ENCODE data around the gene RRM2. TPM values are rescaled to one million over a fixed set of nuclear protein-coding genes. Genes with fewer than 3 reads are reported as not detected.

Gene RRM2
- total and polyA plus RNA-seq, 8 donors = 1.2 to 30.3 (median 12.8) TPM

DNA sequence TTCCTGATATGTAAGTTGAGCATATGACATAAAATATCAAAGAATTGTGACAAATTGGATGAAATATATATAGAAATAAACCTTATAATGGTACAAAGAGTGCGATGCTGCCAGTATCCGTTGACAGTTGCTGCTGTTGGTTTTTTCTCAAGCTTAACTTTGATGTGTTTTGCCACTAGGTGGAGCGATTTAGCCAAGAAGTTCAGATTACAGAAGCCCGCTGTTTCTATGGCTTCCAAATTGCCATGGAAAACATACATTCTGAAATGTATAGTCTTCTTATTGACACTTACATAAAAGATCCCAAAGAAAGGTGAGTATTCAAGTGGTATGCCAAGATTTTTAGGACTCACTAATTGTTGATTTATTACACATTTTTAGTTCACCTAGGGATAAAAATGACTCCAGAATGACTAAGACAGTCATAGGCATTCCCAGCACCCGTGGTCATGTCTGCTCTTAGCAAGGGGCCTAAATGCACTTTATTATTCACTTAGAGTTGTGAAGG is 2.1 kb downstream of the RRM2 start:
- peaks cover 32 to 80% (median 41%) of the 10 kb centered on the region in 4 donors for H3K4me1 ChIP-seq
- peak in 1 of 2 donors; percentile 91 for DNase-seq
- no peak overlapping the region for H3K27ac ChIP-seq
- TF ChIP-seq POLR2A (IDR thresholded peaks at IDR 0.05) (no peak), EP300 (IDR thresholded peaks at IDR 0.05) (no peak), POLR2AphosphoS5 (IDR thresholded peaks at IDR 0.05) (peak in 1 of 3 donors; percentile 12)
- TF ChIP-seq, protein P1, sequence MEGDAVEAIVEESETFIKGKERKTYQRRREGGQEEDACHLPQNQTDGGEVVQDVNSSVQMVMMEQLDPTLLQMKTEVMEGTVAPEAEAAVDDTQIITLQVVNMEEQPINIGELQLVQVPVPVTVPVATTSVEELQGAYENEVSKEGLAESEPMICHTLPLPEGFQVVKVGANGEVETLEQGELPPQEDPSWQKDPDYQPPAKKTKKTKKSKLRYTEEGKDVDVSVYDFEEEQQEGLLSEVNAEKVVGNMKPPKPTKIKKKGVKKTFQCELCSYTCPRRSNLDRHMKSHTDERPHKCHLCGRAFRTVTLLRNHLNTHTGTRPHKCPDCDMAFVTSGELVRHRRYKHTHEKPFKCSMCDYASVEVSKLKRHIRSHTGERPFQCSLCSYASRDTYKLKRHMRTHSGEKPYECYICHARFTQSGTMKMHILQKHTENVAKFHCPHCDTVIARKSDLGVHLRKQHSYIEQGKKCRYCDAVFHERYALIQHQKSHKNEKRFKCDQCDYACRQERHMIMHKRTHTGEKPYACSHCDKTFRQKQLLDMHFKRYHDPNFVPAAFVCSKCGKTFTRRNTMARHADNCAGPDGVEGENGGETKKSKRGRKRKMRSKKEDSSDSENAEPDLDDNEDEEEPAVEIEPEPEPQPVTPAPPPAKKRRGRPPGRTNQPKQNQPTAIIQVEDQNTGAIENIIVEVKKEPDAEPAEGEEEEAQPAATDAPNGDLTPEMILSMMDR (IDR thresholded peaks at IDR 0.05) = peak in 5 of 7 experiments; percentile 41 to 68 (median 53)
- no peaks in the 10 kb centered on the region for H3K36me3 ChIP-seq
- WGBS, 5 donors = 10 to 17% (median 17%) methylated on average over 5 of the region's 5 CpGs
- no peaks in the 10 kb centered on the region for H3K9me3 ChIP-seq
- peaks cover 4 to 18% (median 10%) of the 10 kb centered on the region in 3 donors for H3K27me3 ChIP-seq
- peak overlapping the region in 1 of 4 donors; percentile 78 for H3K4me3 ChIP-seq
- intact Hi-C loops (cut with DNase I; ENCODE audit: low total_unique reads) = loop anchor here (5.0 kb wide), 1 partner anchor 308 kb away; no protein-coding TSS in a partner anchor

DNA sequence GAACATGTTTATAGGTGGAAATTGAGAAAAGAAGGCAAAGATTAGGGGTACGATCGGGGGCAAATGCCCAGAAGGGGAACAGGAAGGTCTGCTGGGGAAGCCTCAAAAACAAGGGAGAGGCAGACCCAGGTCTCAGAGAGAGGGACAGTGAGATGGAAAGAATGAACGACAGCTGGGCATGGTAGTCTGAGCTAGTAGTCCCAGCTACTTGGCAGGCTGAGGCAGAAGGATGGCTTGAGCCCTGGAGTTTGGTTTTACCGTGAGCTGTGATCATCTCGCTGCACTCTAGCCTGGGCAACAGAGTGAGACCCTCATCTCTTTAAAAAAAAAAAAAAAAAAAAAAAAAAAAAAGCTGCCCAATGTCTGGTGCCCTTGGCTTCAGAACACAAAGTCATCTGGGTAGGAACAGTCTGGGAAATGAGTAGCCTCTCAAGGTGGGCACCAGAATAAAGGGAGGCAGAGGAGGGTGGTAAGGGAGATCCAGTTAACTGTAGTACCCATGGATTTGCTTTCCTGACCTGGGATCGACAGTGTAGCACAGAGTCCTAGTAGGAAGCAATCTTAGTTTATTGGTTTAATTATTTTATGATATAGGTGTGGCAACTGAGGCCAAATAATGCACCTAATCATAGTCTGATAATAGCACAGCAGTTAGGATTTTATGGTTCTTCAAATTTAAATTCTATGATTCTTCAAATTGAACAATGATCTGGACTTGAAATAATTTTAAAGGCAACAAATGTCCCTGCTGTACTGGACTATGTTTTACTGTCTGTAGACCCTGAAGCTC is 3.5 kb downstream of the RRM2 start:
- 66 to 77% (median 76%) methylated on average over 6 of the region's 6 CpGs for WGBS, 5 donors
- Histone ChIP-seq H3K27ac (no peak overlapping the region), H3K36me3 (no peaks in the 10 kb centered on the region), H3K27me3 (peaks cover 4 to 18% (median 10%) of the 10 kb centered on the region in 3 donors), H3K9me3 (no peaks in the 10 kb centered on the region), H3K4me1 (peaks cover 26 to 74% (median 35%) of the 10 kb centered on the region in 4 donors), H3K4me3 (no peak overlapping the region)
- intact Hi-C loops (cut with DNase I; ENCODE audit: low total_unique reads) = no loop called here
- DNase-seq = no peak
- TF ChIP-seq POLR2A (IDR thresholded peaks at IDR 0.05) (no peak), POLR2AphosphoS5 (IDR thresholded peaks at IDR 0.05) (no peak), EP300 (IDR thresholded peaks at IDR 0.05) (no peak)
- TF ChIP-seq, protein P1 (IDR thresholded peaks at IDR 0.05) = no peak

DNA sequence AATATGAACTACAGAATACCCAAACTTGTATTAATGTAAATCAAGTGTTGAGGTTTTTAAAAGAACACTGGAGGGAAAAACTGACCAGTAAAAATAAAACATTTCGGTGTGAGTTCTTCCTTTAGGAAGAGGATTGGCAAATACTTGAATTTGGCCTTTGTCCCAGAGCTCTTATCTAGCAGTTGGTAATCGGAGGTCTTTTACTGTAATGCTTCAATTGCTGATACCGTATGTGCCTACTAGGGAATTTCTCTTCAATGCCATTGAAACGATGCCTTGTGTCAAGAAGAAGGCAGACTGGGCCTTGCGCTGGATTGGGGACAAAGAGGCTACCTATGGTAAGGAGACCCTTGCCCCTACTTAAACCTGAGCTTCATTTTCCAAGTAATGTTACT is 4.1 kb downstream of the RRM2 start:
- TF ChIP-seq, protein P1 (IDR thresholded peaks at IDR 0.05) = no peak
- peak in 1 of 3 donors; percentile 24 for TF ChIP-seq POLR2AphosphoS5 (IDR thresholded peaks at IDR 0.05)
- Histone ChIP-seq H3K27ac (no peak overlapping the region), H3K36me3 (no peaks in the 10 kb centered on the region), H3K4me3 (no peak overlapping the region), H3K4me1 (peaks cover 20 to 68% (median 29%) of the 10 kb centered on the region in 4 donors), H3K9me3 (no peaks in the 10 kb centered on the region), H3K27me3 (peaks cover 4 to 18% (median 10%) of the 10 kb centered on the region in 3 donors)
- intact Hi-C loops (cut with DNase I; ENCODE audit: low total_unique reads) = no loop called here
- 22 to 43% (median 36%) methylated on average over 5 of the region's 5 CpGs for WGBS, 5 donors
- DNase-seq = peak in 1 of 2 donors; percentile 65

DNA sequence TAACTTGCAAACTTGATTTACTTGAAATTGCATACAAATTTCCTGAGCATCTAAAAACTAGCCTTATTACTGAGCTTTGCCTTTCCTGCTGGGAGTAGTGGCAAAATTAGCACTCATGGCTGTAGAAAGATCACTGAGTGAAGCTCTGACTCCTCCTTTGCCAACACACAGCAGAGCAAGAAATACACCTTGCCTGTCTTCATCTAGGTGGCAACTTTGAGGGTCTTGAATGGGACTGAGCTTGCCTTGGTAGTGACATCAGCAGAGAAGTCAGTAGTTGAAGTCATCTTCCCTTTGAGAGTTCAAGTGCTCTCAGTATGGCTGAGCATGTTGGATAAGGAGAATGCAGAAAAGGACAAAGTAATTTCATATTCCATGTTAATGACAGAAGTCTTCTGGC is 5.9 kb downstream of the RRM2 start:
- Histone ChIP-seq H3K36me3 (no peaks in the 10 kb centered on the region), H3K27ac (no peak overlapping the region), H3K27me3 (peaks cover 1 to 10% (median 2%) of the 10 kb centered on the region in 3 donors), H3K9me3 (no peaks in the 10 kb centered on the region), H3K4me1 (peaks cover 2 to 50% (median 12%) of the 10 kb centered on the region in 4 donors), H3K4me3 (no peak overlapping the region)
- no peak for TF ChIP-seq EP300 (IDR thresholded peaks at IDR 0.05)
- TF ChIP-seq, protein P1 (IDR thresholded peaks at IDR 0.05) = no peak
- TF ChIP-seq POLR2AphosphoS5 (IDR thresholded peaks at IDR 0.05) = no peak
- TF ChIP-seq POLR2A (IDR thresholded peaks at IDR 0.05) = no peak
- no peak for DNase-seq
- intact Hi-C loops (cut with DNase I; ENCODE audit: low total_unique reads) = no loop called here

Measured in stomach (tissue), 9 donors.